ENCODE data around the gene GNAL.

GNAL gene

GRCh38 chr18:11925800-11926481 is 236.9 kb downstream of the GNAL start:
- no peak for DNase-seq

DNA sequence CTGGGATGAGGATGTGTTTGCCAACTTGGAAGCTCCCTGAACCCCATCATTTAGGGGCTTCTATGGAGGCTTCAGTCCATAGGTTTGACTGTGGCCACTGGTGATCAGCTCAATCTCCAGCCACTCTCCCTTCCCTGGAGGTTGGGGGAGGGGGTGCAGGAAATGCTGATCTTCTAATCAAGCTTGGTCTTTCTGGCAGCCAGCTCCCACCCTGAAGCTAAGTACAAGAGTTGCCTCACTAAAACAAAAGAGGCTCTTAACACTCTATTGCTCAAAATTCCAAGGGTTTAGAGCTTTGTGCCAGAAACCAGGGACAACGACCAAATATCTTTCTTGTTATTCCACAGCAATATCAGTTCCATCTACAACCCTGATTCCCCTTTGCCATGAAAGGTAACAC is 238.4 kb downstream of the GNAL start:
- DNase-seq, result no peak

GRCh38 chr18:11932393-11932792 is 243.3 kb downstream of the GNAL start:
- DNase-seq, result no peak
